ENCODE results near the gene TRIM9. TPM values are rescaled to one million over a fixed set of nuclear protein-coding genes. Genes with fewer than 3 reads are reported as not detected.

Gene TRIM9
- total and polyA plus RNA-seq, 2 donors (not counting 1 experiment from before 2014, with no cell fraction given): 0.10 to 0.50 TPM

DNA sequence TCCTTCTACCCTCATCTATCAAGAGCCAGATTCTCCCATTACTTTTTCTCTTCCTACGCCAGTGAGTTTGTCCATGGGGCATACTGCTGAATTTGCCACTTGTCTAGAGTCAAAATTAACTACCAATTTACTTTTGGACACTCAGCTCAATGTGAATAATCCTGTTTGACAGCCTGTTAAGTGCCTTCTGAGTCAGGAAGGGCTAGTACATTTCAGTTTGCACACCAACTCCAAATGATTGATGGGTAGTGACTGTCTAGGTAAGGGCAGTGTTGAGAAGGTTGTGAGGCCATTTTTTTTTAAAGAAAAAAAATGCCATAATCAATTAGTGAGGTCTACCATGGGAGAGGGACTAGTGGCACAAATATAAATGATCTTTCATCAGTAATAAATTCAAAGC, 21.8 kb upstream of the TRIM9 start:
- Histone ChIP-seq H3K4me2 (ENCODE audit: extremely low read depth, insufficient read depth, low read length) (no peak overlapping the region), H2AFZ (ENCODE audit: low read length) (no peak overlapping the region), H3K79me2 (ENCODE audit: control insufficient read depth, insufficient read depth, low read length) (no peaks in the 10 kb centered on the region), H3K9ac (ENCODE audit: insufficient read depth, low read length) (no peak overlapping the region), H3K4me1 (ENCODE audit: control insufficient read depth, extremely low read depth, insufficient read depth, low read length) (no peaks in the 10 kb centered on the region), H3K4me3 (replicated peaks in 1 of 4; ENCODE audit: control extremely low read depth in 1 of 4, insufficient read depth in 1 of 4, low read depth in 3 of 4, low read length in 4 of 4) (no peak overlapping the region), H3K36me3 (ENCODE audit: control insufficient read depth, insufficient read depth, low read length) (no peaks in the 10 kb centered on the region), H3K9me3 (ENCODE audit: control insufficient read depth, insufficient read depth, low read depth, low read length) (no peaks in the 10 kb centered on the region), H3K27ac (ENCODE audit: insufficient read depth, low read length) (no peak overlapping the region), H4K20me1 (ENCODE audit: control insufficient read depth, extremely low read depth, insufficient read depth, low read length) (no peaks in the 10 kb centered on the region), H3K27me3 (ENCODE audit: control insufficient read depth, insufficient read depth, low read length) (peaks cover 14% of the 10 kb centered on the region)
- no peak for DNase-seq (ENCODE audit: low read depth in 2 of 2)
- TF ChIP-seq, protein P1, sequence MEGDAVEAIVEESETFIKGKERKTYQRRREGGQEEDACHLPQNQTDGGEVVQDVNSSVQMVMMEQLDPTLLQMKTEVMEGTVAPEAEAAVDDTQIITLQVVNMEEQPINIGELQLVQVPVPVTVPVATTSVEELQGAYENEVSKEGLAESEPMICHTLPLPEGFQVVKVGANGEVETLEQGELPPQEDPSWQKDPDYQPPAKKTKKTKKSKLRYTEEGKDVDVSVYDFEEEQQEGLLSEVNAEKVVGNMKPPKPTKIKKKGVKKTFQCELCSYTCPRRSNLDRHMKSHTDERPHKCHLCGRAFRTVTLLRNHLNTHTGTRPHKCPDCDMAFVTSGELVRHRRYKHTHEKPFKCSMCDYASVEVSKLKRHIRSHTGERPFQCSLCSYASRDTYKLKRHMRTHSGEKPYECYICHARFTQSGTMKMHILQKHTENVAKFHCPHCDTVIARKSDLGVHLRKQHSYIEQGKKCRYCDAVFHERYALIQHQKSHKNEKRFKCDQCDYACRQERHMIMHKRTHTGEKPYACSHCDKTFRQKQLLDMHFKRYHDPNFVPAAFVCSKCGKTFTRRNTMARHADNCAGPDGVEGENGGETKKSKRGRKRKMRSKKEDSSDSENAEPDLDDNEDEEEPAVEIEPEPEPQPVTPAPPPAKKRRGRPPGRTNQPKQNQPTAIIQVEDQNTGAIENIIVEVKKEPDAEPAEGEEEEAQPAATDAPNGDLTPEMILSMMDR (conservative IDR thresholded peaks at IDR 0.05 in 1 of 2, IDR thresholded peaks at IDR 0.05 in 1 of 2; ENCODE audit: low read depth in 1 of 2, low read length in 2 of 2): no peak
- TF ChIP-seq EZH2 (IDR thresholded peaks at IDR 0.05; ENCODE audit: low read length, missing control alignments): no peak

GRCh38 chr14:51109651-51110050, 14.7 kb upstream of the TRIM9 start:
- no peak overlapping the region for H3K4me2 ChIP-seq (ENCODE audit: extremely low read depth, insufficient read depth, low read length)
- H4K20me1 ChIP-seq (ENCODE audit: control insufficient read depth, extremely low read depth, insufficient read depth, low read length): no peaks in the 10 kb centered on the region
- no peak for TF ChIP-seq EZH2 (IDR thresholded peaks at IDR 0.05; ENCODE audit: low read length, missing control alignments)
- TF ChIP-seq, protein P1 (conservative IDR thresholded peaks at IDR 0.05 in 1 of 2, IDR thresholded peaks at IDR 0.05 in 1 of 2; ENCODE audit: low read depth in 1 of 2, low read length in 2 of 2): no peak
- no peaks in the 10 kb centered on the region for H3K9me3 ChIP-seq (ENCODE audit: control insufficient read depth, insufficient read depth, low read depth, low read length)
- DNase-seq (ENCODE audit: low read depth in 2 of 2): no peak
- no peak overlapping the region for H3K4me3 ChIP-seq (replicated peaks in 1 of 4; ENCODE audit: control extremely low read depth in 1 of 4, insufficient read depth in 1 of 4, low read depth in 3 of 4, low read length in 4 of 4)
- no peak overlapping the region for H3K27ac ChIP-seq (ENCODE audit: insufficient read depth, low read length)
- H3K36me3 ChIP-seq (ENCODE audit: control insufficient read depth, insufficient read depth, low read length): no peaks in the 10 kb centered on the region
- H3K4me1 ChIP-seq (ENCODE audit: control insufficient read depth, extremely low read depth, insufficient read depth, low read length): no peaks in the 10 kb centered on the region
- H2AFZ ChIP-seq (ENCODE audit: low read length): no peak overlapping the region
- no peak overlapping the region for H3K9ac ChIP-seq (ENCODE audit: insufficient read depth, low read length)
- no peaks in the 10 kb centered on the region for H3K79me2 ChIP-seq (ENCODE audit: control insufficient read depth, insufficient read depth, low read length)
- H3K27me3 ChIP-seq (ENCODE audit: control insufficient read depth, insufficient read depth, low read length): peaks cover 2% of the 10 kb centered on the region

DNA sequence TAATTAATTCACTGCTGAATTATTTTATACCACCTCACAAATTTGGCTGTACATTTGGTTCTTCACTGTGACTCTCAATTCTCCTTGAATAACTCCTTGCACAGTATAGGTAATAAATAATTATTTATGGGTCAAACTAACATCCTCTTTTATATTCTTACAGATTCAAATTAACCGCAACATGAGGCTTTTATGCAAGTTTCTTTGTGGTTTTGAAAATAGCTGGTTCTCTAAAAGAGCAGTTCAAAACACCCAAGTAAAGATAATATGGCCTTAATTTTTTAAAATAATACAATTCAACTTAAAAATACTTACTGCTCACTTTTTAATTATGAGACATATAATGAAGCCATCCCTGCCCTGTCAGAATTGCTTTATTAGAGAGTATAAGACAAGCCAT, 12.9 kb upstream of the TRIM9 start:
- Histone ChIP-seq H3K79me2 (ENCODE audit: control insufficient read depth, insufficient read depth, low read length) (no peaks in the 10 kb centered on the region), H3K4me1 (ENCODE audit: control insufficient read depth, extremely low read depth, insufficient read depth, low read length) (no peaks in the 10 kb centered on the region), H3K27me3 (ENCODE audit: control insufficient read depth, insufficient read depth, low read length) (peaks cover 5% of the 10 kb centered on the region), H3K36me3 (ENCODE audit: control insufficient read depth, insufficient read depth, low read length) (no peaks in the 10 kb centered on the region), H3K9ac (ENCODE audit: insufficient read depth, low read length) (no peak overlapping the region), H3K9me3 (ENCODE audit: control insufficient read depth, insufficient read depth, low read depth, low read length) (no peaks in the 10 kb centered on the region), H4K20me1 (ENCODE audit: control insufficient read depth, extremely low read depth, insufficient read depth, low read length) (no peaks in the 10 kb centered on the region), H2AFZ (ENCODE audit: low read length) (no peak overlapping the region), H3K4me2 (ENCODE audit: extremely low read depth, insufficient read depth, low read length) (no peak overlapping the region), H3K27ac (ENCODE audit: insufficient read depth, low read length) (no peak overlapping the region), H3K4me3 (replicated peaks in 1 of 4; ENCODE audit: control extremely low read depth in 1 of 4, insufficient read depth in 1 of 4, low read depth in 3 of 4, low read length in 4 of 4) (no peak overlapping the region)
- TF ChIP-seq, protein P1 (conservative IDR thresholded peaks at IDR 0.05 in 1 of 2, IDR thresholded peaks at IDR 0.05 in 1 of 2; ENCODE audit: low read depth in 1 of 2, low read length in 2 of 2): no peak
- no peak for TF ChIP-seq EZH2 (IDR thresholded peaks at IDR 0.05; ENCODE audit: low read length, missing control alignments)
- no peak for DNase-seq (ENCODE audit: low read depth in 2 of 2)
